ENCODE data around the gene SEMA4F. TPM values are rescaled to one million over a fixed set of nuclear protein-coding genes. Genes with fewer than 3 reads are reported as not detected.
"Not testable (repeated sequence)": the region's sequence is repeated elsewhere in the genome, so short reads cannot be mapped to it uniquely, and the experiment has no call there.

SEMA4F gene
- total RNA-seq = 1 to 10 TPM; 6.6 to 8.2 TPM

GRCh38 chr2:74653985-74654882 lies at the start of gene SEMA4F:
SEMA4F (plus strand) TSS chr2:74654247; CDS start chr2:74654377, 130 bp downstream.
- H3K4me3 Mint-ChIP-seq = peak within 1 kb of the TSS; percentile 74
- peaks cover 15% of the 10 kb centered on the region for H3K27me3 Mint-ChIP-seq
- ChIA-PET POLR2A (interaction anchor here (1.0 kb wide), 1 partner anchor 1056 kb away, joined by 3 read pairs; the partner anchor contains the start of gene GCFC2), CTCF (interaction anchor here (1.0 to 1.3 kb wide), 2 partner anchors 69 to 262 kb away, joined by 3 read pairs; no protein-coding TSS in a partner anchor)
- H3K4me1 Mint-ChIP-seq = peaks cover 18% of the 10 kb centered on the region
- peak; percentile 95 for DNase-seq
- H3K27ac Mint-ChIP-seq = no peak within 1 kb of the TSS
- no peaks in the 10 kb centered on the region for H3K9me3 Mint-ChIP-seq
- H3K36me3 Mint-ChIP-seq (ENCODE audit: low read depth) = no peaks in the 10 kb centered on the region

GRCh38 chr2:74606927-74607326 lies 47.1 kb upstream of the SEMA4F start:
- Mint-ChIP-seq H3K27ac (no peak overlapping the region), H3K9me3 (no peaks in the 10 kb centered on the region), H3K4me1 (peaks cover 22% of the 10 kb centered on the region), H3K36me3 (ENCODE audit: low read depth) (peaks cover 2% of the 10 kb centered on the region), H3K27me3 (peaks cover 44% of the 10 kb centered on the region), H3K4me3 (no peak overlapping the region)
- ChIA-PET CTCF (no interaction called here), POLR2A (no interaction called here)
- no peak for DNase-seq

- Mint-ChIP-seq H3K4me3 (no peak overlapping the region), H3K4me1 (peaks cover 3% of the 10 kb centered on the region), H3K27ac (no peak overlapping the region), H3K27me3 (peaks cover 33% of the 10 kb centered on the region), H3K9me3 (no peaks in the 10 kb centered on the region), H3K36me3 (ENCODE audit: low read depth) (no peaks in the 10 kb centered on the region)
- no peak for DNase-seq
- CTCF ChIA-PET = interaction anchor here (0.9 kb wide), 1 partner anchor 17 kb away, joined by 3 read pairs; no protein-coding TSS in a partner anchor
- POLR2A ChIA-PET = no interaction called here
Measured at GRCh38 chr2:74617122-74617521, 36.9 kb upstream of the SEMA4F start.

- Mint-ChIP-seq H3K4me1 (peaks cover 3% of the 10 kb centered on the region), H3K4me3 (no peak overlapping the region), H3K9me3 (no peaks in the 10 kb centered on the region), H3K27ac (no peak overlapping the region), H3K27me3 (peaks cover 21% of the 10 kb centered on the region), H3K36me3 (ENCODE audit: low read depth) (no peaks in the 10 kb centered on the region)
- ChIA-PET CTCF (interaction anchor here (0.8 kb wide), 1 partner anchor 29 kb away, joined by 3 read pairs; no protein-coding TSS in a partner anchor), POLR2A (no interaction called here)
- DNase-seq = no peak
Measured at GRCh38 chr2:74618410-74619083, 35.5 kb upstream of the SEMA4F start.

- H3K4me1 Mint-ChIP-seq = peaks cover 3% of the 10 kb centered on the region
- H3K4me3 Mint-ChIP-seq = no peak overlapping the region
- H3K9me3 Mint-ChIP-seq = no peaks in the 10 kb centered on the region
- H3K27me3 Mint-ChIP-seq = peaks cover 12% of the 10 kb centered on the region
- no peaks in the 10 kb centered on the region for H3K36me3 Mint-ChIP-seq (ENCODE audit: low read depth)
- ChIA-PET CTCF (no interaction called here), POLR2A (no interaction called here)
- no peak for DNase-seq
- no peak overlapping the region for H3K27ac Mint-ChIP-seq
Measured at GRCh38 chr2:74619651-74620297, 34.3 kb upstream of the SEMA4F start.

- H3K27me3 Mint-ChIP-seq = peaks cover 6% of the 10 kb centered on the region
- no peaks in the 10 kb centered on the region for H3K9me3 Mint-ChIP-seq
- H3K4me3 Mint-ChIP-seq = no peak overlapping the region
- no peak for DNase-seq
- CTCF ChIA-PET = no interaction called here
- no peaks in the 10 kb centered on the region for H3K36me3 Mint-ChIP-seq (ENCODE audit: low read depth)
- H3K27ac Mint-ChIP-seq = no peak overlapping the region
- peaks cover 3% of the 10 kb centered on the region for H3K4me1 Mint-ChIP-seq
- POLR2A ChIA-PET = no interaction called here
Measured at GRCh38 chr2:74620671-74621070, 33.4 kb upstream of the SEMA4F start.

GRCh38 chr2:74625658-74626425 lies 28.2 kb upstream of the SEMA4F start:
- Mint-ChIP-seq H3K36me3 (ENCODE audit: low read depth) (no peaks in the 10 kb centered on the region), H3K4me3 (no peak overlapping the region), H3K27me3 (peaks cover 4% of the 10 kb centered on the region), H3K4me1 (no peaks in the 10 kb centered on the region), H3K27ac (no peak overlapping the region), H3K9me3 (no peaks in the 10 kb centered on the region)
- no peak for DNase-seq
- ChIA-PET POLR2A (no interaction called here), CTCF (interaction anchor here (0.7 to 1.6 kb wide), 2 partner anchors 38 to 845 kb away, joined by 3 read pairs; no protein-coding TSS in a partner anchor)

- Mint-ChIP-seq H3K4me1 (no peaks in the 10 kb centered on the region), H3K9me3 (no peaks in the 10 kb centered on the region), H3K27me3 (peaks cover 8% of the 10 kb centered on the region), H3K4me3 (no peak overlapping the region), H3K36me3 (ENCODE audit: low read depth) (no peaks in the 10 kb centered on the region), H3K27ac (no peak overlapping the region)
- DNase-seq = no peak
- ChIA-PET POLR2A (no interaction called here), CTCF (no interaction called here)
Measured at GRCh38 chr2:74628538-74629105, 25.4 kb upstream of the SEMA4F start.

- H3K4me3 Mint-ChIP-seq; POLR2A ChIA-PET; H3K36me3 Mint-ChIP-seq (ENCODE audit: low read depth); H3K9me3 Mint-ChIP-seq; H3K4me1 Mint-ChIP-seq; CTCF ChIA-PET; H3K27ac Mint-ChIP-seq; DNase-seq: not testable (repeated sequence)
- peaks cover 11% of the 10 kb centered on the region for H3K27me3 Mint-ChIP-seq
Measured at GRCh38 chr2:74630454-74630853, 23.6 kb upstream of the SEMA4F start.

- no peak overlapping the region for H3K27ac Mint-ChIP-seq
- ChIA-PET POLR2A (no interaction called here), CTCF (interaction anchor here (1.1 kb wide), 1 partner anchor 205 kb away, joined by 3 read pairs; no protein-coding TSS in a partner anchor)
- H3K4me3 Mint-ChIP-seq = no peak overlapping the region
- H3K36me3 Mint-ChIP-seq (ENCODE audit: low read depth) = no peaks in the 10 kb centered on the region
- DNase-seq = no peak
- H3K4me1 Mint-ChIP-seq = no peaks in the 10 kb centered on the region
- H3K9me3 Mint-ChIP-seq = no peaks in the 10 kb centered on the region
- peaks cover 27% of the 10 kb centered on the region for H3K27me3 Mint-ChIP-seq
Measured at GRCh38 chr2:74632209-74632938, 21.7 kb upstream of the SEMA4F start.

- peaks cover 27% of the 10 kb centered on the region for H3K27me3 Mint-ChIP-seq
- no peaks in the 10 kb centered on the region for H3K36me3 Mint-ChIP-seq (ENCODE audit: low read depth)
- no peak overlapping the region for H3K27ac Mint-ChIP-seq
- ChIA-PET CTCF (no interaction called here), POLR2A (no interaction called here)
- H3K9me3 Mint-ChIP-seq = no peaks in the 10 kb centered on the region
- DNase-seq = no peak
- H3K4me3 Mint-ChIP-seq = no peak overlapping the region
- no peaks in the 10 kb centered on the region for H3K4me1 Mint-ChIP-seq
Measured at GRCh38 chr2:74632939-74633312, 21.1 kb upstream of the SEMA4F start.

- Mint-ChIP-seq H3K4me1 (no peaks in the 10 kb centered on the region), H3K27ac (no peak overlapping the region), H3K4me3 (no peak overlapping the region), H3K36me3 (ENCODE audit: low read depth) (no peaks in the 10 kb centered on the region), H3K9me3 (no peaks in the 10 kb centered on the region), H3K27me3 (peaks cover 31% of the 10 kb centered on the region)
- no peak for DNase-seq
- CTCF ChIA-PET = no interaction called here
- POLR2A ChIA-PET = no interaction called here
Measured at GRCh38 chr2:74639550-74639949, 14.5 kb upstream of the SEMA4F start.

Data from activated CD4-positive, alpha-beta memory T cell treated with anti-CD3 and anti-CD28 coated beads, Interleukin-2, amount 10 ng/mL, durations not matched to agents 7 days and 5 days (primary cell).